ENCODE data around the gene LRRTM4.

DNA sequence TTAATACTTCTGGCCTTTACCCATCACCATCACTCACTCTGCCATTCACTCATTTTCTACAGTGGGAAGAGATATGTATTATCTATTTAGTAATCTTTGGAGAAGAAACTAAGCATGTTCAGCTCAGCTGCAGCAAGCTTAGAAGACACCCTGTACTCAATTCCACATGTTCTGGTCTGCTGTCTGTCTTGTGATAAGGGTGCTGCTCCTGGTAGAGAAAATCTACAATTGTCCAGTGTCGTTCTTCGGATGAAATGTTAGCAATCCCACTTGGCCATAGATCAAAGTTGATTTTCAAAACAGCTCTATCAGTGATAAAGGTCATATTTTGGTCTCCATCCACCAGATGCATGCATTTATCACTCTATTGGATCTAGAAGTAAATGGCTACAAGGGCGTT lies 337.1 kb downstream of the LRRTM4 start:
- TF ChIP-seq TAF1 (IDR thresholded peaks at IDR 0.05; ENCODE audit: borderline replicate concordance, insufficient read depth, low read length): no peak
- no peak for TF ChIP-seq POLR2AphosphoS5 (IDR thresholded peaks at IDR 0.05; ENCODE audit: low read depth, low read length)
